ENCODE measurements around the gene TCF20. TPM values are rescaled to one million over a fixed set of nuclear protein-coding genes. Genes with fewer than 3 reads are reported as not detected.

Gene TCF20
- total RNA-seq, 1 donor from 2014 or later = 13.0 TPM

GRCh38 chr22:42275176-42275575 lies 4.7 kb upstream of the TCF20 start:
- Histone ChIP-seq H3K27ac (ENCODE audit: low read depth, low read length) (no peak overlapping the region), H3K4me1 (ENCODE audit: control insufficient read depth in 3 of 3, insufficient read depth in 3 of 3, low read length in 3 of 3) (peaks cover 0 to 3% (median 0%) of the 10 kb centered on the region in 3 donors), H3K9me3 (ENCODE audit: control insufficient read depth in 3 of 3, low read length in 3 of 3) (no peaks in the 10 kb centered on the region), H3K4me3 (ENCODE audit: low read length in 3 of 3) (no peak overlapping the region), H3K9ac (ENCODE audit: low read depth in 1 of 3, low read length in 3 of 3) (no peak overlapping the region), H3K36me3 (ENCODE audit: control insufficient read depth in 3 of 3, insufficient read depth in 3 of 3, low read length in 3 of 3) (no peaks in the 10 kb centered on the region), H3K27me3 (ENCODE audit: control insufficient read depth in 3 of 3, insufficient read depth in 3 of 3, low read length in 3 of 3) (peaks cover 15 to 21% (median 21%) of the 10 kb centered on the region in 3 donors)

- Histone ChIP-seq H3K4me1 (ENCODE audit: control insufficient read depth in 3 of 3, insufficient read depth in 3 of 3, low read length in 3 of 3) (peaks cover 3 to 7% (median 5%) of the 10 kb centered on the region in 3 donors), H3K9me3 (ENCODE audit: control insufficient read depth in 3 of 3, low read length in 3 of 3) (no peaks in the 10 kb centered on the region), H3K27me3 (ENCODE audit: control insufficient read depth in 3 of 3, insufficient read depth in 3 of 3, low read length in 3 of 3) (peaks cover 4 to 12% (median 10%) of the 10 kb centered on the region in 3 donors), H3K4me3 (ENCODE audit: low read length in 3 of 3) (no peak overlapping the region), H3K27ac (ENCODE audit: low read depth, low read length) (no peak overlapping the region), H3K9ac (ENCODE audit: low read depth in 1 of 3, low read length in 3 of 3) (no peak overlapping the region), H3K36me3 (ENCODE audit: control insufficient read depth in 3 of 3, insufficient read depth in 3 of 3, low read length in 3 of 3) (no peaks in the 10 kb centered on the region)
Measured at GRCh38 chr22:42273855-42274451, 3.5 kb upstream of the TCF20 start.

- peaks cover 6 to 15% (median 8%) of the 10 kb centered on the region in 3 donors for H3K4me1 ChIP-seq (ENCODE audit: control insufficient read depth in 3 of 3, insufficient read depth in 3 of 3, low read length in 3 of 3)
- no peak overlapping the region for H3K4me3 ChIP-seq (ENCODE audit: low read length in 3 of 3)
- no peak overlapping the region for H3K9ac ChIP-seq (ENCODE audit: low read depth in 1 of 3, low read length in 3 of 3)
- no peak overlapping the region for H3K27ac ChIP-seq (ENCODE audit: low read depth, low read length)
- H3K27me3 ChIP-seq (ENCODE audit: control insufficient read depth in 3 of 3, insufficient read depth in 3 of 3, low read length in 3 of 3) = peaks cover 0 to 3% (median 3%) of the 10 kb centered on the region in 3 donors
- H3K36me3 ChIP-seq (ENCODE audit: control insufficient read depth in 3 of 3, insufficient read depth in 3 of 3, low read length in 3 of 3) = no peaks in the 10 kb centered on the region
- H3K9me3 ChIP-seq (ENCODE audit: control insufficient read depth in 3 of 3, low read length in 3 of 3) = no peaks in the 10 kb centered on the region
Measured at GRCh38 chr22:42272431-42272999, 2.1 kb upstream of the TCF20 start.

GRCh38 chr22:42271906-42272305 lies 1.5 kb upstream of the TCF20 start:
- H3K27ac ChIP-seq (ENCODE audit: low read depth, low read length) = no peak overlapping the region
- H3K9ac ChIP-seq (ENCODE audit: low read depth in 1 of 3, low read length in 3 of 3) = no peak overlapping the region
- no peak overlapping the region for H3K4me3 ChIP-seq (ENCODE audit: low read length in 3 of 3)
- peaks cover 0 to 3% (median 3%) of the 10 kb centered on the region in 3 donors for H3K27me3 ChIP-seq (ENCODE audit: control insufficient read depth in 3 of 3, insufficient read depth in 3 of 3, low read length in 3 of 3)
- H3K4me1 ChIP-seq (ENCODE audit: control insufficient read depth in 3 of 3, insufficient read depth in 3 of 3, low read length in 3 of 3) = peaks cover 6 to 15% (median 8%) of the 10 kb centered on the region in 3 donors
- H3K36me3 ChIP-seq (ENCODE audit: control insufficient read depth in 3 of 3, insufficient read depth in 3 of 3, low read length in 3 of 3) = no peaks in the 10 kb centered on the region
- H3K9me3 ChIP-seq (ENCODE audit: control insufficient read depth in 3 of 3, low read length in 3 of 3) = no peaks in the 10 kb centered on the region

GRCh38 chr22:42271191-42271813 lies 849 bp upstream of the TCF20 start:
- H3K9me3 ChIP-seq (ENCODE audit: control insufficient read depth in 3 of 3, low read length in 3 of 3) = no peaks in the 10 kb centered on the region
- H3K4me1 ChIP-seq (ENCODE audit: control insufficient read depth in 3 of 3, insufficient read depth in 3 of 3, low read length in 3 of 3) = peaks cover 6 to 15% (median 8%) of the 10 kb centered on the region in 3 donors
- no peak overlapping the region for H3K27ac ChIP-seq (ENCODE audit: low read depth, low read length)
- peaks cover 0 to 3% (median 3%) of the 10 kb centered on the region in 3 donors for H3K27me3 ChIP-seq (ENCODE audit: control insufficient read depth in 3 of 3, insufficient read depth in 3 of 3, low read length in 3 of 3)
- no peaks in the 10 kb centered on the region for H3K36me3 ChIP-seq (ENCODE audit: control insufficient read depth in 3 of 3, insufficient read depth in 3 of 3, low read length in 3 of 3)
- no peak overlapping the region for H3K9ac ChIP-seq (ENCODE audit: low read depth in 1 of 3, low read length in 3 of 3)
- peak overlapping the region in 1 of 3 donors; percentile 62 for H3K4me3 ChIP-seq (ENCODE audit: low read length in 3 of 3)

GRCh38 chr22:42270176-42270509 lies 310 bp downstream of the TCF20 start:
- Histone ChIP-seq H3K4me3 (ENCODE audit: low read length in 3 of 3) (peak overlapping the region; percentile 71 to 78 (median 78)), H3K27ac (ENCODE audit: low read depth, low read length) (peak overlapping the region; percentile 54), H3K36me3 (ENCODE audit: control insufficient read depth in 3 of 3, insufficient read depth in 3 of 3, low read length in 3 of 3) (no peaks in the 10 kb centered on the region), H3K27me3 (ENCODE audit: control insufficient read depth in 3 of 3, insufficient read depth in 3 of 3, low read length in 3 of 3) (no peaks in the 10 kb centered on the region), H3K9me3 (ENCODE audit: control insufficient read depth in 3 of 3, low read length in 3 of 3) (no peaks in the 10 kb centered on the region), H3K9ac (ENCODE audit: low read depth in 1 of 3, low read length in 3 of 3) (peak overlapping the region; percentile 70 to 88 (median 85)), H3K4me1 (ENCODE audit: control insufficient read depth in 3 of 3, insufficient read depth in 3 of 3, low read length in 3 of 3) (peaks cover 6 to 15% (median 8%) of the 10 kb centered on the region in 3 donors)

- Histone ChIP-seq H3K4me1 (ENCODE audit: control insufficient read depth in 3 of 3, insufficient read depth in 3 of 3, low read length in 3 of 3) (peaks cover 6 to 19% (median 8%) of the 10 kb centered on the region in 3 donors), H3K9ac (ENCODE audit: low read depth in 1 of 3, low read length in 3 of 3) (peak overlapping the region; percentile 70 to 88 (median 85)), H3K27ac (ENCODE audit: low read depth, low read length) (peak overlapping the region; percentile 54), H3K27me3 (ENCODE audit: control insufficient read depth in 3 of 3, insufficient read depth in 3 of 3, low read length in 3 of 3) (no peaks in the 10 kb centered on the region), H3K36me3 (ENCODE audit: control insufficient read depth in 3 of 3, insufficient read depth in 3 of 3, low read length in 3 of 3) (no peaks in the 10 kb centered on the region), H3K9me3 (ENCODE audit: control insufficient read depth in 3 of 3, low read length in 3 of 3) (no peaks in the 10 kb centered on the region), H3K4me3 (ENCODE audit: low read length in 3 of 3) (peak overlapping the region; percentile 71 to 78 (median 78))
Measured at GRCh38 chr22:42269432-42270175, 849 bp downstream of the TCF20 start.

- Histone ChIP-seq H3K27me3 (ENCODE audit: control insufficient read depth in 3 of 3, insufficient read depth in 3 of 3, low read length in 3 of 3) (no peaks in the 10 kb centered on the region), H3K4me1 (ENCODE audit: control insufficient read depth in 3 of 3, insufficient read depth in 3 of 3, low read length in 3 of 3) (peaks cover 6 to 20% (median 8%) of the 10 kb centered on the region in 3 donors), H3K27ac (ENCODE audit: low read depth, low read length) (no peak overlapping the region), H3K4me3 (ENCODE audit: low read length in 3 of 3) (peak overlapping the region; percentile 71 to 78 (median 78)), H3K9ac (ENCODE audit: low read depth in 1 of 3, low read length in 3 of 3) (peak overlapping the region; percentile 70 to 88 (median 85)), H3K9me3 (ENCODE audit: control insufficient read depth in 3 of 3, low read length in 3 of 3) (no peaks in the 10 kb centered on the region), H3K36me3 (ENCODE audit: control insufficient read depth in 3 of 3, insufficient read depth in 3 of 3, low read length in 3 of 3) (no peaks in the 10 kb centered on the region)
Measured at GRCh38 chr22:42268852-42269410, 1.5 kb downstream of the TCF20 start.

- peaks cover 6 to 20% (median 6%) of the 10 kb centered on the region in 3 donors for H3K4me1 ChIP-seq (ENCODE audit: control insufficient read depth in 3 of 3, insufficient read depth in 3 of 3, low read length in 3 of 3)
- H3K9ac ChIP-seq (ENCODE audit: low read depth in 1 of 3, low read length in 3 of 3) = no peak overlapping the region
- no peaks in the 10 kb centered on the region for H3K36me3 ChIP-seq (ENCODE audit: control insufficient read depth in 3 of 3, insufficient read depth in 3 of 3, low read length in 3 of 3)
- H3K4me3 ChIP-seq (ENCODE audit: low read length in 3 of 3) = no peak overlapping the region
- no peak overlapping the region for H3K27ac ChIP-seq (ENCODE audit: low read depth, low read length)
- no peaks in the 10 kb centered on the region for H3K9me3 ChIP-seq (ENCODE audit: control insufficient read depth in 3 of 3, low read length in 3 of 3)
- H3K27me3 ChIP-seq (ENCODE audit: control insufficient read depth in 3 of 3, insufficient read depth in 3 of 3, low read length in 3 of 3) = no peaks in the 10 kb centered on the region
Measured at GRCh38 chr22:42265321-42265720, 5.1 kb downstream of the TCF20 start.
